Breast epithelium (tissue), 3 donors: ENCODE results near the gene EPHB2.

Experiments used
- POLR2A ChIP-seq: fragments of 450-650 bp; IDR thresholded peaks from one replicate; pipeline ENCODE4 v1.6.1; 2016; ENCODE audit warnings: antibody characterized with exemption, mild to moderate bottlenecking, moderate library complexity
- POLR2AphosphoS5 ChIP-seq, 3 donors: sonication (generic); formaldehyde crosslinking; IDR thresholded peaks; one replicate each; pipeline ENCODE4 v1.6.1; 2017; ENCODE audit warnings: antibody characterized with exemption in 3 of 3
- TF ChIP-seq, protein P1 (sequence below), 3 donors: fragments of 450-650 bp; IDR thresholded peaks; one replicate each; pipeline ENCODE4 v1.5.1; 2016 to 2017; ENCODE audit warnings: antibody characterized with exemption in 3 of 3, mild to moderate bottlenecking in 3 of 3, moderate library complexity in 3 of 3

DNA sequence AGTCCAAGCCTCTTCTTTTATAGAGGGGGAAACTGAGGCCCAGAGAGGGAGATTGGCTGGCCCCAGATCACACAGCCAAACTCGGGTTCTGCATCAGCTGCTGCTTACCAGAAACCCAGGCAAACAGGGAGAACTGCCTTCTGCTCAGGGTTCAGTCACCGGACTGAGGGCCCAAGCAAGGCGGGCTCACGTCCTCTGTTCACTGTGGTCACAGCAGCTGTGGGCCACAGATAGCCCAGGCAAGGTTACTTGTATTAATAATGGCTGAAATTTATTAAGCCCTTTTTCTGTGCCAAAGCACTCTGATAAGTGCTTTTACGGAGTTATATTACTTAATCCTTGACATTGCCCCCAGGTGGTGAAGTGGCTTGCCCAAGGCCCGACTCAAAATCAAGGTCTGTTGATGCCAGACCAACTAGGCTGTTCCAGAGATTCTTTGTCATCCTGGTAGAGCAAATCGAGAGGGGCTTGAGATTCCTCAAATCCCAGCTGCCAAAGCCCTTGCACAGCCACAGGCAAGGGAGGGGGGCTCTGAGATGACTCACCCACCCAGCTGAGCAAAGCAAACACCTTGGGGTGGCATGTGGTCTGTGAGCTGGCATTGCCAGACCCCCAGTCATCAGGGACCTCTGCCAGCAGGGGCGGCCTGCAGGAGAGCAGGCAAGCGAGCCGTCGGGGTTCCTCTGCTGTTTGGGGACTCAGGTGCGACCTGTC, 36.5 kb downstream of the EPHB2 start:
- TF ChIP-seq POLR2A (no peak), POLR2AphosphoS5 (IDR thresholded peaks at IDR 0.05) (no peak)
- TF ChIP-seq, protein P1, sequence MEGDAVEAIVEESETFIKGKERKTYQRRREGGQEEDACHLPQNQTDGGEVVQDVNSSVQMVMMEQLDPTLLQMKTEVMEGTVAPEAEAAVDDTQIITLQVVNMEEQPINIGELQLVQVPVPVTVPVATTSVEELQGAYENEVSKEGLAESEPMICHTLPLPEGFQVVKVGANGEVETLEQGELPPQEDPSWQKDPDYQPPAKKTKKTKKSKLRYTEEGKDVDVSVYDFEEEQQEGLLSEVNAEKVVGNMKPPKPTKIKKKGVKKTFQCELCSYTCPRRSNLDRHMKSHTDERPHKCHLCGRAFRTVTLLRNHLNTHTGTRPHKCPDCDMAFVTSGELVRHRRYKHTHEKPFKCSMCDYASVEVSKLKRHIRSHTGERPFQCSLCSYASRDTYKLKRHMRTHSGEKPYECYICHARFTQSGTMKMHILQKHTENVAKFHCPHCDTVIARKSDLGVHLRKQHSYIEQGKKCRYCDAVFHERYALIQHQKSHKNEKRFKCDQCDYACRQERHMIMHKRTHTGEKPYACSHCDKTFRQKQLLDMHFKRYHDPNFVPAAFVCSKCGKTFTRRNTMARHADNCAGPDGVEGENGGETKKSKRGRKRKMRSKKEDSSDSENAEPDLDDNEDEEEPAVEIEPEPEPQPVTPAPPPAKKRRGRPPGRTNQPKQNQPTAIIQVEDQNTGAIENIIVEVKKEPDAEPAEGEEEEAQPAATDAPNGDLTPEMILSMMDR (IDR thresholded peaks at IDR 0.05), result no peak
